ENCODE measurements around the gene DAPK2.

DNA sequence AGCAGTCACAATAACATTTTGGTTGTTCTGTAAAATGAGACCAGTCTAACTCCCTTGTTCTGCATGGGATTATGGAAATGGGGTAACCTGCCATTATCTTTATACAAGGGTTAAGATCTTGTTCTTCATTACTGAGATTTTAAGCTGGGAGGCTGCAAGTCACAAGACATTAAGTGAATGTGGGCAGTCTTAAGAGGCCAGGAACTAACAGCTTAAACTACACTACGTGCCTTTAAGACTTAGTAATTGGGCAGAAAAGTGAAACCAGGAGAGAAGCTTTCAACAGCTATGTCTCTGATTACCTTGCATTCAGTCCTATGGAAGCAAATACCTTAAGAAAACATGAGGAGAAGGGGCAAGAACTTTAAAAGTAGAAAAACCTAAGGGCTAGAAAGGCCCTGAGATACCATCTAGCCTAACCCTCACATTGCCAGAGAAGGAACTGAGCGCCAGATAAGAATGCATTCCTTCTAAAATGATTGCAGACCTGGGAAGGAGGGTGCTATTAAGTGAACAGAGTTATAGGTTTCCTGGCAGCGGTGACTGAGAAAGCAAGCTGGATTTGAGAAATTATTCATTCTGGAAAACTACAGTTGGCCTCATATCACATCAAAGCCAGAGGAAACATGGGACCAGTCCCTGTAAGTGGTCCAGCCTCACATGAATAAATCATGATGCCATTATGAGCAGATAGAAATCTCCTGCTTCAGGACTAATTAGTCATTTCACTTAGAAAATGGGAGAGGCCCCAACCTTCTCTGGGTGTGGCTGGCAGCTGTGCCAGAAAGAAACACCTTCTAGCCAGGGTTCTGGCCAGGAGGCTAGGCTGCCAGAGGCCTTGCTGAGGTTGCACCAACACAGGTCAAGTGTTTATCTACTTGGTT is 32.9 kb downstream of the DAPK2 start:
- TF ChIP-seq ARNTL (CRISPR knock-in tag; IDR thresholded peaks at IDR 0.05; ENCODE audit: borderline replicate concordance, low read depth) (no peak), ZFP3 (CRISPR knock-in tag; IDR thresholded peaks at IDR 0.05) (no peak), ZC3H10 (CRISPR knock-in tag; IDR thresholded peaks at IDR 0.05) (no peak), ZNF8 (CRISPR knock-in tag; IDR thresholded peaks at IDR 0.05) (no peak), TCF4 (CRISPR knock-in tag; IDR thresholded peaks at IDR 0.05; ENCODE audit: borderline replicate concordance) (no peak), PPARA (CRISPR knock-in tag; IDR thresholded peaks at IDR 0.05; ENCODE audit: borderline replicate concordance) (no peak)
- TF ChIP-seq, protein P1, sequence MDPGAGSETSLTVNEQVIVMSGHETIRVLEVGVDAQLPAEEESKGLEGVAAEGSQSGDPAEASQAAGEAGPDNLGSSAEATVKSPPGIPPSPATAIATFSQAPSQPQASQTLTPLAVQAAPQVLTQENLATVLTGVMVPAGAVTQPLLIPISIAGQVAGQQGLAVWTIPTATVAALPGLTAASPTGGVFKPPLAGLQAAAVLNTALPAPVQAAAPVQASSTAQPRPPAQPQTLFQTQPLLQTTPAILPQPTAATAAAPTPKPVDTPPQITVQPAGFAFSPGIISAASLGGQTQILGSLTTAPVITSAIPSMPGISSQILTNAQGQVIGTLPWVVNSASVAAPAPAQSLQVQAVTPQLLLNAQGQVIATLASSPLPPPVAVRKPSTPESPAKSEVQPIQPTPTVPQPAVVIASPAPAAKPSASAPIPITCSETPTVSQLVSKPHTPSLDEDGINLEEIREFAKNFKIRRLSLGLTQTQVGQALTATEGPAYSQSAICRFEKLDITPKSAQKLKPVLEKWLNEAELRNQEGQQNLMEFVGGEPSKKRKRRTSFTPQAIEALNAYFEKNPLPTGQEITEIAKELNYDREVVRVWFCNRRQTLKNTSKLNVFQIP (CRISPR knock-in tag; IDR thresholded peaks at IDR 0.05; ENCODE audit: borderline replicate concordance, low read depth) = no peak
- TF ChIP-seq, protein P2, sequence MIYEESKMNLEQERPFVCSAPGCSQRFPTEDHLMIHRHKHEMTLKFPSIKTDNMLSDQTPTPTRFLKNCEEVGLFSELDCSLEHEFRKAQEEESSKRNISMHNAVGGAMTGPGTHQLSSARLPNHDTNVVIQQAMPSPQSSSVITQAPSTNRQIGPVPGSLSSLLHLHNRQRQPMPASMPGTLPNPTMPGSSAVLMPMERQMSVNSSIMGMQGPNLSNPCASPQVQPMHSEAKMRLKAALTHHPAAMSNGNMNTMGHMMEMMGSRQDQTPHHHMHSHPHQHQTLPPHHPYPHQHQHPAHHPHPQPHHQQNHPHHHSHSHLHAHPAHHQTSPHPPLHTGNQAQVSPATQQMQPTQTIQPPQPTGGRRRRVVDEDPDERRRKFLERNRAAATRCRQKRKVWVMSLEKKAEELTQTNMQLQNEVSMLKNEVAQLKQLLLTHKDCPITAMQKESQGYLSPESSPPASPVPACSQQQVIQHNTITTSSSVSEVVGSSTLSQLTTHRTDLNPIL (CRISPR knock-in tag; IDR thresholded peaks at IDR 0.05; ENCODE audit: low read depth) = no peak
- TF ChIP-seq, protein P3, sequence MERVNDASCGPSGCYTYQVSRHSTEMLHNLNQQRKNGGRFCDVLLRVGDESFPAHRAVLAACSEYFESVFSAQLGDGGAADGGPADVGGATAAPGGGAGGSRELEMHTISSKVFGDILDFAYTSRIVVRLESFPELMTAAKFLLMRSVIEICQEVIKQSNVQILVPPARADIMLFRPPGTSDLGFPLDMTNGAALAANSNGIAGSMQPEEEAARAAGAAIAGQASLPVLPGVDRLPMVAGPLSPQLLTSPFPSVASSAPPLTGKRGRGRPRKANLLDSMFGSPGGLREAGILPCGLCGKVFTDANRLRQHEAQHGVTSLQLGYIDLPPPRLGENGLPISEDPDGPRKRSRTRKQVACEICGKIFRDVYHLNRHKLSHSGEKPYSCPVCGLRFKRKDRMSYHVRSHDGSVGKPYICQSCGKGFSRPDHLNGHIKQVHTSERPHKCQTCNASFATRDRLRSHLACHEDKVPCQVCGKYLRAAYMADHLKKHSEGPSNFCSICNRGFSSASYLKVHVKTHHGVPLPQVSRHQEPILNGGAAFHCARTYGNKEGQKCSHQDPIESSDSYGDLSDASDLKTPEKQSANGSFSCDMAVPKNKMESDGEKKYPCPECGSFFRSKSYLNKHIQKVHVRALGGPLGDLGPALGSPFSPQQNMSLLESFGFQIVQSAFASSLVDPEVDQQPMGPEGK (CRISPR knock-in tag; IDR thresholded peaks at IDR 0.05; ENCODE audit: borderline replicate concordance) = no peak
